Activated CD8-positive, alpha-beta memory T cell treated with anti-CD3 and anti-CD28 coated beads, Interleukin-2, amount 50 U/mL, for 24 hours (primary cell): ENCODE data around the gene BTN2A1.

ENCODE experiments used
- DNase-seq: peaks from one replicate; pipeline ENCODE4 v3.0.0-alpha.2; 2020; ENCODE audit errors: extremely low read depth

Gene BTN2A1

DNA sequence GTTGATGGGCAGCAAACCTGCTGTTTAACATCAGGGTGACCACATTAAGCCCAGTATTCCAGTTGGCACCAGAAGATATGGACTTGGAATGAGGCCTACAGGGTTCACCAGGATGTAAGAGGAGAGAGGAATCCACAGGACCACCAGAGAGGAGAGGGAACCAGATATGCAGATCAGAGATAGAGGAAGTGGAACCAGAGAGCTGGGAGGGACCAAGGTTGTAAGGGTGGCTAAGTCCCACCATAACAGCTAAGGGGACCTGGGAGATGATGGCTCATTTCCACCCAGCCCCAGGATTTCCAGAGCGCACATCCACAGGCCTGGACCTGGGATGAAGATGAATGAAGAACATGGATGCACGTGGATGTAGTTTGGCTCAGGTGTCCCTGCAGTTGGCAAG, 11.1 kb downstream of the BTN2A1 start:
- no peak for DNase-seq

DNA sequence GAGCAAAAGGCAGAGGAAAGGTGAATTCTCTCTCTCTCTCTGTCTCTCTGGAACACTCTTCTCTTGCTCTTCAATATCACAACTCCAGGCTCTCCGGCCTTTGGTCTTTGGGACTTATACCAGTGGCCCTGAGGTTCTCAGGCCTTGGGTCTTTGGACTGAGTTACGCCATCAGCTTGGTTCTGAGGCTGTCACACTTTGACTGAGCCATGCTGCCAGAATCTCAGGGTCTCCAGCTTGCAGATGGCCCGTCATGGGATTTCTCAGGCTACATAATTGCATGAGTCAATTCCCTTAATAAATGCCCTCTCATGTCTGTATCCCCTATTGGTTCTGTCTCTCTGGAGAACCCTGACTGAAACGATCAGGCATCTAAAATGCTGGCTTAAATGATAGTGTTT, 12.9 kb downstream of the BTN2A1 start:
- no peak for DNase-seq

DNA sequence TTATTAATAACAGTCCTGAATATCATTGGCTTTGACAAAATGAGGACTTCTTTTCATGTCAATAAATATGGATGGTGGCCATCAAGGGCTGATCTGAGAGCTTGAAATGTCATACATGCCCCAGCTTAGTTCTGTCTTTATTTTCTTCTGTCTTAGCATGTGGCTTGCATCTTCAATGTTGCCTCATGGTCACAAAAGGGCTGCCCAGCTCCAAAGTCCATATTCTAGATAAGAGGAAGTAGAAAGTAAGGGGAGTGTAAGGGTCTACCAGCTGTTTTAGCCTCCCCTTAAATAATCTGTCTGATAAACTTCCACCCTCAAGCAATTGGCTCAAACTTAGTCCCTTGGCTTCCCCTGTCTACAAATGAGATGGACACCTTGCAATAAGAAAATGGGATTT, 14.2 kb downstream of the BTN2A1 start:
- DNase-seq, result no peak

DNA sequence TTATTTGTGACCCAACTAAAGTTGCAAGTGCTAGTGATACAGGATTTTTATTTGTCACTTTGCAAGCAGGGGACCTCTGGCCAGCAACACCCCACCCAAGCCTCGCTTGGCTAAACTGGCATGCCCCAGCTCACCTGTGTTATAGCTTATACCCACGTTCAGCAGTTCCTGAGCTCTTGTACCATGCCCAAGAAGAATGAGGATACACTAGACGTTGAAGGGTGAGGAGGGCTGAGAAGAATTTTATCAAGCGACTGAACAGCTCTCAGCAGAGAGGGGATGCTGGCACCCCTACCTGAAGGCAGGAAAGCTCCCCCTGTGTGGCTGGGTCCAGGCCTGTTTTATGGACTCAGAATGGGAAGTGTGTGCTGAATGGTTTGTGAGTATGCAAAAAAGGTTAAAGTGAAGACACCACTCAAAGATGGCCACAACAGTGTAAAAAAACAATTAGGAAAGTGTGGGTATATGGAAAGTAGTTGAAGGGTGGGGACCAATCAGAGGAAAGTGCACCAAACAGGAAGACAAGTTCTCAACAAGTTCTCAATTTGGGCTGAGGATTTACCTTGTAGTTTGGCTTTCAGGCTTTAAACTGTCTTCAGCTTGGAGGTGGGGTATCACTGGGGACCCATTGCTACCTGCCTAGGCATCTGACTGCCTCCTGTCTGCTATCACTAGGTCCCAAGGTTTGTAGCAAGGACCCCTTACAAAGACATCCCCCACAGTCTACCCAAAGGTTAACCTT, 15.0 kb downstream of the BTN2A1 start:
- DNase-seq, result no peak

DNA sequence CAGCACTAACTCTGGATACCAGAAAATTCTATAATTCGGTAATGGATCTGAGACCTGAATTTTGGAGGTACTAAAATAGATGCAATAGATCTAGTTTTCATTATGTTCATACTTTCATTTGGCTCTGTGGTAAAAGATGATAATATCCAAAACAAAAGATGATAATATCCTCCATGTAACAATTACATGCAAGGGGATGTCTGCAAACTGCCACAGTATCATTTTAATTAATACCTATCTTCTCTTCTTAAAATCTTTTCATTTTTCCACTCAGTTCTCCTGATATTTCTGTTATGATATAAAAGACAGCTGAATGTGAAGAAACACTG, 15.6 kb downstream of the BTN2A1 start:
- DNase-seq, result no peak

DNA sequence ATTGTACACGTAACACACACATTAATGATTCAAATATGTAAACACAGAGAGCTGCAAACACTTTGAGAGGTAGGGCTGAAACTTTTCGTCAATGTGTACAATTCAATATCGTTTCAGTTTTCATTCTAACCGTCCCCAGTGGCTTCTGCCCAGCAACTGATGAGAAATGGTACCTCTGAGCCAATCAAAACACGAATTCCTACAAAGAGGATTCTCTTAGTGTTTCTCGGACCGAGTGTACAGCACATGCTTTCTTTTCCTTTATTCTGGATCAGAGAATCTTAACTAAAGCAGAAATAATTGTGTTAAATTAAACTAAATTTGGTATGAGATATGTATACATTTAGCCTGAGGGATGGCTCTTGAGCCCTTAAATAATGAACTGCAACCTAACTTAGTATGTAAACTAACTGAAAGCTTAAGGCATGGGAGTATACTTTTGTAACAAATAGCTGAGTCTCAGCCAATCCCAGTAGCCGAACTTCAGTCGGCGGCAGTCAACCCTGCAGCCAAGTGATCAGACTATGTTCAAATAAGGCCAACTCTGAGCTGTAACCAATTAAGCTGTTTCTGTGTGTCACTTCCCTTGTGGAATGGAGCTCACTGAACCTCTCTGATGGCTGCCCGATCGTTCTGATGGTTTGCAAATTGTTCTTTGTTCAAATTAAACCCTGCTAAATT, 16.1 kb downstream of the BTN2A1 start:
- DNase-seq, result peak; percentile 58

DNA sequence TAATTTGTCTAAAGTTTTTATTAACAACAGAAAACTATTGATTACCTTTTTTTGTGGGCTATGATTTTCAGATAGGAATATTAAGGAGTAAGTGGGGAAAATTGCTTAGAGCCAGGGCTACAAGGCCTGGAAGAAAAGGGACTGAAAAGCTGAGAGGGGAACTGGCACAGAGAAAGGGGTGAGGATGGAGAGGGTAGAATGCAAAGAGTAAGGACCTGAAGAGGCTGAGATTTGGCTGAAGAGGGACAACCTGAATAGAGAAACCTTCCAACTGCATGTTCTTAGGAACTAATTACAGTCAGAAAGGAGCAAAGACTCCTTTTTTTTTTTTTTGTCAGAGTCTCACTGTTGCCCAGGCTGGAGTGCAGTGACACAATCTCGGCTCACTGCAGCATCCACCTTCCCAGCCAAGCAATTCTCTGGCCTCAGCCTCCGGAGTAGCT, 16.7 kb downstream of the BTN2A1 start:
- DNase-seq, result no peak

DNA sequence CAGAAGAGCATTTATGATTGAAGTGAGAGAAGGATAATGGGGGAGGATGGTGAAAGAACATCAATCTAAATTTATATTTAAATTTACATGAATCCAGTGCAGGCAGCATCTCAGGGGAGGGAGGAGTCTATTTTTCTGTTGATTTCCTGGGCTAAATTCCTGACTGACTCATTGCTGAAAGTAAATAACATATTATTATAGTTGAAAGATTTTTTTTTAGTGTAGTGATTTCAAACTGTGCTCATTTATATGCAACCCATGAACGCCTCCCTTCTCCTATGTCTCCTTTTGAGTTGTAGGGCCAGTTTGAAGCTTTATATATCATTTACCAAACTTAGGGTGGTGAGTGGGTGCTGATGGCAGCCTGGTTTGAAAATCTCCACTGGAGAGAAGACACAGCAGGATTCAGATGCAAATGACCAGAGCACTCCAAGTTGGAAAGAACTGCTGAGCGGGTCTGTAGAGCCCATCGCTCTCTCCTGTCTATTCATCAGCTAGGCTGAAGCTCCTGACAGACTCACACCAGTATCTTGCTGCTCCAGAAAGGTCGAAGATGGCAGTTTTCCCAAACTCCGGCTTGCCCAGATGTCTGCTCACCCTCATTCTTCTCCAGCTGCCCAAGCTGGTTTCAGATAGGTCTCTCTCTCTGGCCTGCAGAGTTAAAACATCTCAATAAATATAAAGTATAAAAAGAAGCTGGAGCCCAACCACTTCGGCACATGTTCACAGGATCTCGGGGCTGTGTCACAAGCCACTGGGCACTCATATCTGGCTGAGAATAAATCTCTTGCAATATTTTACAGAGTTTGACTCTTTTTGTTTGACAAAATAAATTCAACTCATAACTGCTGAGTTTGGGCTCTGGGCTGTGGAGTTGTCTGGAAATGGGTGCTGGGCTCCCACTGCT, 18.3 kb downstream of the BTN2A1 start:
- DNase-seq, result no peak

DNA sequence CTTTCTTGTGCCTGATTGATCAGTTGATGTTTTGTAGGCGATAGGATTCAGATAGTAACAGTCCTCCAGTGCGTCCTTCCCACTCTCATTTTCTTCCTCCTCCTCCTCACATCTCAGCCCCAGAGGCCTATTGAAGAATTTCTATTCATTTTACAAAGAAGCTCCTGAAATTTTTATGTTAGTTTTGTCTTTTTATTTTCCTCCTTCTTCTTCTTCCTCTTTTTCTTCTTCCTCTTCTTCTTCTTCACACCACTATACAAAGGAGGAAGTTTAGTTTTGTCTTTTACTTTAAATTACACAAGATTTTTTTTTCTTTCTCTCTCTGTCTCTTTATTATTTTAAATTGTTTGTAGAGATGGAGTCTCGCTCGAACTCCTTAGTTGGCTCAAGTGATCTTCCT, 19.1 kb downstream of the BTN2A1 start:
- DNase-seq, result no peak

DNA sequence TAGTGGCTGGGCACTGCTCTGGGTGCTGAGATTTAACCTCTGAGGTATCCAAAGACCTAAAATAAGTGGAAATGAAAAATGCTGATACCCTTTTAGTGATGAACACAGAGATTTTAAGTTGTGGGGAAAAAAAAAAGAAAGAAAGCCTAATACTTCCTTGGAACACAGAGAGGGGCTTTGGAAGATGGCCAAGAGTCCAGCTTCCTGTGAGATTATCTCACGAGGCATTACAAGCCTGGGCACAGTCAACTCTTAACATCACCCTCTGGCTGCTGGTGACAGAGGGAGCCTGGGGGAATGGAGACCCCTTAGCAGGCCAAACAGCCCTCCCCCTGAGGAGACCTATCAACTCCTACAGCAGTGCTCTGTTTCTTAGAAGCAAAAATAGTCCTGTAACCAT, 19.7 kb downstream of the BTN2A1 start:
- no peak for DNase-seq

DNA sequence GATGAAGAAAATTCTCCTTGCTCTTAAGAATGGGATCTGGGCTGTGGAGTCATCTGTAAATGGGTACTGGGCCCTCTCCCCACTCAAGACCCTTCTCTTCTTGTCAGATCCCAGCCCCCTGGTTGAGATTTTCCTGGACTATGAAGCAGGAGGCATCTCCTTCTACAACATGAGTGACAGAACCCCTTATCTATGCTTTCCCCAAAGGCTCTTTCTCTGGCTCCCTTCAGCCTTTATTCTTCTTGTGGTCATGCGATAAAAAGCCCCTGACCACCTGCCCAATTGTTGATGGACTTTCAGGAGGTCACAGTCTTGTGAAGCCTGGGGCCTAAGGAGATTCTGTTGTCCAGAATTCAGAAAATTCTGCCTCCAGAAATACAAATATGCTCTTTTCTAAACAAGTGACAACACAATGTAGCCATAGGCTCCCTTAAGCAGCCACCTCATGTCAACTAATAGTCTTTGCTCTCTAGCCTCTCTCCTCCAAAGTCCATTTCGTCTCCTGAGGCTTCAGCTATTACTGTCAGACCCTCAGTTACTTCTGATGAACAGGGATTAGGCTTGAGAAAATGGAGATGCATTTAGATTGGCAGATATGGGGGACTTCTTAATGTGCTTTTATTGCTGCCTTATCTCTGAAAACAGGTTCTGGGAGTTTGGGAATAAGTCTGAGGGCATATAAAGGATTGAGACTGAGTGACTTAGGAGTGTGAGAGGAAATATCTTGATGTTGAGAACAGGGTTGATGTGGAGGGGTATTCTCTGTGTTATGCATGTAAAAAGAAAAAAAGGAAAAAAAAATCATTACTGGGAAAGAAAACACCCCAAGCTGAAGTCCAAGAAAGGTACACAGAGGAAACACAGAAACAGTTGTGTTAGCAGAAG, 20.6 kb downstream of the BTN2A1 start:
- DNase-seq, result no peak

DNA sequence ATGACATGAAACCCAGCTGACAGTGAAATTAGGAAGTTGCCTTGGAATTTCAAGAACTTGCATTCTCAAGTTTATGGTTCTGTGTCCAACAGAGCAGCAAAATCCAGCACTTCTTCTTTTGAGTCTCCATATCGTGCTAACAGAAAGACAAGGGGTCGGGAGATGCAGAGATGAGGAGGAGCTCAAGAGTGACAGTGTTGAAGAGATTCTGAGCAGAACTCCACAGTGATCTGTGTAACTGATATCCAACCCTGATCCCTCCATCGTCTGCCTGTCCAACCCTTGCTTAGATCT, 21.2 kb downstream of the BTN2A1 start:
- no peak for DNase-seq

DNA sequence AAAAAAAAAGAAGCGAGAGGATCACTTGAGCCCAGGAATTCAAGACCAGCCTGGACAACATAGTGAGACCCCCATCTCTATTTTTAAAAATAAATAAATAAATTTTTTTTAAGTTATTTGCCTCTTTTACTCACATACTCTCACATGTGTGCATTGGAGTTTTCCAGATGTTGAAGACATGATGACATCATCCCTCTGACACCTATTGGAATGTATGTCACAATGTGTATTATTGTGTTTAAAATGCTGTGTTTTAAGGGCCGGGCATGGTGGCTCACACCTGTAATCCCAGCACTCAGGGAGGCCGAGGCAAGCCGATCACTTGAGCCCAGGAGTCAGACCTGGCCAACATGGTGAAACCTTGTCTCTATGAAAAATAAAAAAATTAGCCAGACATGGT, 24.6 kb downstream of the BTN2A1 start:
- no peak for DNase-seq

DNA sequence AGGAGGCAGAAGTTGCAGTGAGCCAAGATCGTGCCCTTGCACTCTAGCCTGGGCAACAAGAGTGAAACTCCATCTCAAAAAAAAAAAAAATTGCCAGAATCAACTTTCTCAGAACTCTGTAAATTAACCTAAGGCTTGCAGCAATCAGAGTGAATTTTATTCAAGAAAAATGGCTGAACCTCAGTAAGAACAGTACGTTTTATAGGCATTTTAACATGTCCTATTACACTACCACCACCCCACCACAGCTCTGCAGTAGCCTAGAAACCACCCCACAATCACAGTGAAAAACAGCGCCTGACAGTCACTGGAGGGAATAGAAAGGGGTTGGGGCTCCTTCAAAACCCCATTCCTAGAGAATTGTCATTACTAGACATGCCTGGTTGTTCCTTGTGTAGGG, 26.0 kb downstream of the BTN2A1 start:
- no peak for DNase-seq

DNA sequence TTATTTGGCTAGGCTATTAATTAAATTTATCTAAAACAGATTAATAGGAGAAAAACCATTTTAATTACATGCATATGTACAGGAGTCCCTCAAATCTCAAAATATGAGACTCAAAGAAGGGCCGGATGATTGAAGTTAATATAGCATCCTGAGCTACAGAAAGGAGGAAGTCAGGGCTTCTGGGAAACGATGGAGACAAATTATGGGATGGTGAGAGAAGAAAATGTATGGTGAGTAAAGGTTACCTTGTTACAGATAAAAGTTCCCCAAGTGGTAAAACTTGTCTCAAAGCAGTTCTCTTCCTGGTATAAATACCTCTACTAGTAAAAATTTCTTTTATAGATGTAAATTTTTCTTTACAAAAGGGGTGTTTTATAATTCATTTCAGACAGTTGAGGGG, 26.4 kb downstream of the BTN2A1 start:
- no peak for DNase-seq

DNA sequence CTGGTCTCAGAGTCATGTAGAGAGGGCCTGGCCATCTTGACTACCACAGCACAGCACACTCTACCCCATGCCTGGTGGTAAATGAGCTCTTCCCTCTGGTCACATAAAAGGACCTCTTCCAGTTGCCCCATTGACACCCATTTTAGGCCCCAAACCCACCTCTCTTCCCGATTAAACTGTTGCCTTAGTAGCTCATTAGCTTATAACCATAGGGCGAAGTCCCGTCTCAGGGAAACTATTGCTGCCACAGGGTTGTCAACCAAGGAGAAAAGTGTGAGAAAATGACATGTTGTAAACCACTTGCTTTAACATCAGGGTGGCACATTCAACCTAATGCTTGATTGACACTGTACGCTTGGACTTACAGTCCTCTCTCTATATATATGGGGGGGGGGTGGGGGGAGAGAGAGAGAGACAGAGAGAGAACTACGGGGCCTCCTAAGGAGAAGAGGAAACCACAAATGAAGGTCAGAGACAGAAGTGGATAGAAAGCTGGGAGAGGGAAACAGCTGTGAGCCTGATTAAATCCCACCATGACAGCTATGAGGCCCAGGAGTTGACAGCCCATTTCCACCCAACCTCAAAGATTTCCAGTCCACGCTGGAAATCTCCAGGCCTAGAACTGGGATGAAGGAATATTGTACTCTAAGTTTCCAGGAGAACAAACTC, 27.5 kb downstream of the BTN2A1 start:
- no peak for DNase-seq

DNA sequence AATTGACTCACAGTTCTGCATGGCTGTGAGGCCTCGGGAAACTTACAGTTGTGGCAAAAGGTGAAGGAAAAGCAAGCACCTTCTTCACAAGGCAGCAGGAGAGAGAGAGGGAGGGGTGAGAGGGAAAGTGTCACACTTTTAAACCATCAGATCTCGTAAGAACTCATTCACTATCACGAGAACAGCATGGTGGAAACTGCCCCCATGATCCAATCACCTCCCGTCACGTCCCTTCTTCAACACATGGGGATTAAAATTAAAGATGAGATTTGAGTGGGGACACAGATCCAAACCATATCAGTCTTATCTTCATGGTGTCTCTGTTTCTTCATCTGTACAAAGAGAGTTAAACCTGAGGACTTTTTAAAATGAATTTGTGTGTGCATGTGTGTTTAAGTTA, 28.6 kb downstream of the BTN2A1 start:
- no peak for DNase-seq

DNA sequence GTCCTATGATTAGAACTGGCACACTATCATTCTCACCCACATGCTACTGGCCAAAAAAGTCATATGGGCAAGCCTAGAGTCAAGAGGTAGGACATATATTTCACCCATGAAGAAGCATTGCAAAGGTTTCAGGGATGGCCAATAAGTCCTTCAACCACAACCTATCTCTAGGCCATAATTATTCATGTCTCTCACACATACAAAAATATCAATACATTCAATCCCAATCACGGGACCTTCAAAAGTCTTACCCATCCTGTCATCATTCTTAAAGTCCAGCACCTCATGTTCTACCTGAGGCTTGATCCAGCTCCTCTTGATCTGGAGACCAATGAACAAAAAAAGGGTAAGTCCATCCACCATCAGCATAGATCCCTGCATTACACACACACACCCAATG, 29.7 kb downstream of the BTN2A1 start:
- no peak for DNase-seq

DNA sequence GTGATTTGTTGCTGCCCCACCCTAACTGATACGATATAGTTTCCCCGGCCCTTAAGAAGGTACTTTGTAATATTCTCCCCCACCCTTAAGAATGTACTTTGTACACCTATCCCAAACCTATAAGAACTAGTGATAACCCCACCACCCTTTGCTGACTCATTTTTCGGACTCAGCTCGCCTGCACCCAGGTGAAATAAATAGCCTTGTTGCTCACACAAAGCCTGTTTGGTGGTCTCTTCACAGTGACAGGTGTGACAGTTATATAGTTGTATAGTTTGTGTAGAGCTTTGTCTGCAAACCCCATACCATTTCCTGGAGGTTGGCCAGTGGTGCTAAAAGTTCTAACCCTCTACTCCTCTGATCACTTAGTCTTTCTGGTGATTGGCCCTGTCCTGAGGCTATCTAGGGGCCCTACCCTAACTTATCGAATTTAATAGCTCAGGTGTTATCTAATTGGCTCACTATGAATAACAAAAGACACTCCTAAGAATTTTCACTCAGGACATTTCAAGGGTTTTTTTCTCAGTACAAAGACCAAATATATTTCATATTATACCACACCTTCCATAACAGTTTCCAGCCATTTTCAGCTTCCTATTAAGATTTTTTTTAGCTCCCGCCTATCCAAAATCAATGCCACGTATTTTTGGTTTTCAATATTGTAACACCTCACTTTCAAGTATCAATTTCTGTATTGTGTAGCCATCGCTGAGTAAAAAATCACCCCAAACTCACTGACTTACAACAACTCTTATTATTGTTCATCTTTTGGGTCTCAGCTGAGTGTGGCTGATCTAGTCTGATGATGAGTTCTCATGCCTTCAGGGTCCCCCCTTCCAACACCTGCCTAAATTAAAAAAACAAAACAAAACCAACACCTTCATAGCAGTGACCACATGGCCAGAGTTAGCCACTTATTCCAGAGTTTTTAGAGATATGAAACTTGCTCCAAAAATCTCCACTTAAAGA, 32.5 kb downstream of the BTN2A1 start:
- no peak for DNase-seq

DNA sequence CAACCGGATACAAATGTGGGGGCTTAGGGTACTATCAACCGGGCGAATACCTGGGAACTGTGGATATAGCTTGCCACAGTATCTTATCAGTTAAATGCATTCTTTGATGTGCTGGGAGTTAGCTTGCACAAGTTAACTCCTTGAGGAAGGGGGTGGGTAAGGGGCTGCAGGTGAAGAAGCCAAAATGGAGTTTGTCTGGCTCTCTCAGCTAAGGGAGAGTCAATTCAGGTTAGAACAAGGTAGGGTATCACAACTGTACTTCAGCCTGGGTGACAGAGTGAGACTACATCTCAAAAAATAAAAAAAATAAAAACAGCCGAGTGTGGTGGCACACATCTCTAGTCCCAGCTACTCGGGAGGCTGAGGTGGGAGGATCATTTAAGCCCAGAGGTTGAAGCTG, 33.8 kb downstream of the BTN2A1 start:
- no peak for DNase-seq
